AG09309 (cell line): ENCODE results near the gene NDRG2.
A peak's percentile ranks its signal among the peaks of the same experiment; 100 is the strongest.

ENCODE experiments used
- DNase-seq: peaks from one replicate; pipeline ENCODE4 v3.0.0-alpha.2; 2010; ENCODE audit warnings: low read depth
- H3K4me3 ChIP-seq: 2 replicates; pipeline ENCODE4 v1.5.1; 2011; ENCODE audit warnings: mild to moderate bottlenecking, low read depth, low read length, moderate library complexity; ENCODE audit not compliant: control insufficient read depth
- CTCF ChIP-seq: IDR thresholded peaks from 2 replicates; pipeline ENCODE4 v1.5.1; 2011; ENCODE audit warnings: mild to moderate bottlenecking, low read depth, low read length, inconsistent platforms; ENCODE audit not compliant: insufficient read depth, control insufficient read depth; ENCODE audit errors: missing control alignments

The NDRG2 gene

GRCh38 chr14:21024585-21025370, at the start of gene NDRG2:
Gene NDRG2 (minus strand): TSS chr14:21025061. CDS start chr14:21023315, 1,746 bp downstream.
- no peak for DNase-seq

GRCh38 chr14:21073921-21074320, 49.1 kb upstream of the NDRG2 start:
- no peak overlapping the region for H3K4me3 ChIP-seq
- no peak for DNase-seq
- no peak for TF ChIP-seq CTCF

More at GRCh38 chr14:21024585-21025370, at the start of gene NDRG2:
- TF ChIP-seq CTCF, result no peak
- peak within 1 kb of the TSS; percentile 28 for H3K4me3 ChIP-seq

GRCh38 chr14:21072781-21073339, 48.0 kb upstream of the NDRG2 start:
- no peak overlapping the region for H3K4me3 ChIP-seq
- TF ChIP-seq CTCF, result no peak
- no peak for DNase-seq

GRCh38 chr14:21072031-21072473, 47.2 kb upstream of the NDRG2 start:
- no peak for DNase-seq
- TF ChIP-seq CTCF, result no peak
- peak overlapping the region; percentile 96 for H3K4me3 ChIP-seq

GRCh38 chr14:21071225-21072030, 46.6 kb upstream of the NDRG2 start:
- H3K4me3 ChIP-seq, result peak overlapping the region; percentile 96
- no peak for TF ChIP-seq CTCF
- DNase-seq, result peak; percentile 78

GRCh38 chr14:21070610-21071224, 45.9 kb upstream of the NDRG2 start:
- no peak for DNase-seq
- H3K4me3 ChIP-seq, result peak overlapping the region; percentile 96
- no peak for TF ChIP-seq CTCF
